NCI-H345 treated with DMSO at 0.1 percent for 48 hours (cell line): ENCODE measurements around the gene RBM48.
"Not testable (repeated sequence)": the region's sequence is repeated elsewhere in the genome, so short reads cannot be mapped to it uniquely, and the experiment has no call there.

Experiments used
- DNase-seq: peaks from one replicate; lab custom pipeline; 2025; ENCODE audit not compliant: unreplicated experiment; lab: John Stamatoyannopoulos, UW

Gene RBM48

GRCh38 chr7:92528188-92528957, at the start of gene RBM48, which contains the start of gene PEX1:
Gene RBM48 (plus strand): TSS chr7:92528795. CDS start chr7:92528814, 19 bp downstream.
Gene PEX1 (minus strand): TSS chr7:92528520. CDS start chr7:92528435, 85 bp downstream.
- peak; percentile 97 for DNase-seq

GRCh38 chr7:92479146-92479545, 49.4 kb upstream of the RBM48 start:
- DNase-seq: not testable (repeated sequence)

GRCh38 chr7:92483624-92484023, 45.0 kb upstream of the RBM48 start:
- not testable (repeated sequence) for DNase-seq

- not testable (repeated sequence) for DNase-seq
Observed at GRCh38 chr7:92484226-92484625, 44.4 kb upstream of the RBM48 start.

GRCh38 chr7:92485267-92485892, 43.2 kb upstream of the RBM48 start:
- no peak for DNase-seq

- DNase-seq: no peak
Observed at GRCh38 chr7:92485974-92486373, 42.6 kb upstream of the RBM48 start.

- no peak for DNase-seq
Observed at GRCh38 chr7:92487804-92488203, 40.8 kb upstream of the RBM48 start.

GRCh38 chr7:92489634-92490033, 39.0 kb upstream of the RBM48 start:
- DNase-seq: no peak

- DNase-seq: no peak
Observed at GRCh38 chr7:92496876-92497275, 31.7 kb upstream of the RBM48 start.

- no peak for DNase-seq
Observed at GRCh38 chr7:92498557-92498956, 30.0 kb upstream of the RBM48 start.

GRCh38 chr7:92503767-92504166, 24.8 kb upstream of the RBM48 start:
- no peak for DNase-seq

- no peak for DNase-seq
Observed at GRCh38 chr7:92504563-92504962, 24.0 kb upstream of the RBM48 start.

- DNase-seq: no peak
Observed at GRCh38 chr7:92506363-92506762, 22.2 kb upstream of the RBM48 start.

- DNase-seq: no peak
Observed at GRCh38 chr7:92508946-92509345, 19.6 kb upstream of the RBM48 start.

GRCh38 chr7:92513167-92513902, 15.3 kb upstream of the RBM48 start:
- DNase-seq: no peak

- no peak for DNase-seq
Observed at GRCh38 chr7:92517631-92518030, 11.0 kb upstream of the RBM48 start.

GRCh38 chr7:92520024-92520423, 8.6 kb upstream of the RBM48 start:
- DNase-seq: no peak

- DNase-seq: no peak
Observed at GRCh38 chr7:92523110-92523509, 5.5 kb upstream of the RBM48 start.

- DNase-seq: peak; percentile 48
Observed at GRCh38 chr7:92527300-92528187, 1.1 kb upstream of the RBM48 start.

GRCh38 chr7:92528958-92529264, 316 bp downstream of the RBM48 start:
- no peak for DNase-seq

GRCh38 chr7:92534572-92534971, 6.0 kb downstream of the RBM48 start:
- DNase-seq: no peak
